Measurements from ENCODE around the gene NOXO1. TPM values are rescaled to one million over a fixed set of nuclear protein-coding genes. Genes with fewer than 3 reads are reported as not detected.

Gene NOXO1
- polyA plus RNA-seq, 3 donors: 0.09 TPM; not detected in 2

DNA sequence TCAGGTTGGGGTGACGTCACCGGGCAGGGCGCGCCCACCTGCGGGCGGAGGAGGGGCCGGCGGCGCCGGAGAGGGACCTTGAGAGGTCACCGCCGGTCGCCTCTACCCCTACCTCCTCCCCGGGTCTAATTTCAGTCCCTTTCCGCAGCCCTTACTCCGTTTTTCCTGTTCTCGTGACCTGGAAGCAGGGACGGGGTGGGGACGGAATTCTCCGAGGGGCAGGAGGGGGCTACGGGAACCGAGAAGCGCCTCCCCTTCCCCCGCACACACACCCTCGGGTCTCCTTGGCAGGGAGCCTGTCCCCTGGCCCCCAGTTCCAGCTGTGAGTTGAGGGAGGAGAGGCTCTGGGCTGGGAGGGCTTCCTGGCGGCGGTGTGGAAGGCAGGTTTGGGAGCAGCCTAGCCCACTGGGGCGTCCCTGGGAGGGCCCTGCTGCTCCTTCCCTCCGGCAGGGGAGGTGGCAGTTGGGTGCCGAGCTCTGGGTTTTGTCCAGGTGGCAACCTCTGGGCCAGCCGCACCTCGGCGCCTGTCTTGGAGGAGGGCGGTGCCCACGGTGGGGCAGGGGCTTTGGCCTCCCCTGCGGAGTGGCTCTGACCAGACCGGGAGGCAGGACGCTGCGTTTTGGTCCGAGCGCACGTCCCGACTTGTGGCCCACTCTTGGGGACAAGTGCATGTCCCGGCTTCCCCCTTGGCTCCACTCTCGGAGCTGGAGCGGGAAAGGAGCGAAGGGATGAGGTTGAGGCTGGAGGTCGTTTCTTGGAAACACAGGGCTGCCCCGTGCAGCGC, 9.3 kb upstream of the NOXO1 start:
- no peak for DNase-seq
- Histone ChIP-seq H3K4me3 (replicated peaks in 1 of 3; ENCODE audit: low read depth in 2 of 3, low read length in 3 of 3) (peak overlapping the region in 1 of 3 experiments; percentile 17), H3K4me2 (replicated peaks; ENCODE audit: extremely low read depth, low read length, poor library complexity, severe bottlenecking) (peak overlapping the region; percentile 34), H3K36me3 (replicated peaks in 1 of 2; ENCODE audit: control insufficient read depth in 1 of 2, insufficient read depth in 2 of 2, low read length in 2 of 2) (peaks cover 11 to 15% of the 10 kb centered on the region in 2 donors), H4K20me1 (ENCODE audit: insufficient read depth, low read length) (peaks cover 2% of the 10 kb centered on the region), H3K27ac (ENCODE audit: low read depth in 1 of 2, low read length in 2 of 2) (no peak overlapping the region), H3K4me1 (ENCODE audit: control insufficient read depth in 1 of 2, insufficient read depth in 2 of 2, low read length in 2 of 2) (peaks cover 18% of the 10 kb centered on the region in 2 donors), H3K9me3 (replicated peaks in 1 of 2; ENCODE audit: control insufficient read depth in 1 of 2, insufficient read depth in 1 of 2, low read length in 2 of 2) (peaks cover 7 to 8% of the 10 kb centered on the region in 2 donors), H3K27me3 (ENCODE audit: control insufficient read depth in 2 of 2, insufficient read depth in 2 of 2, low read length in 2 of 2) (peaks cover 20 to 33% of the 10 kb centered on the region in 2 donors), H2AFZ (ENCODE audit: insufficient read depth, low read depth, low read length, poor library complexity, severe bottlenecking) (peak overlapping the region; percentile 54), H3K9ac (ENCODE audit: insufficient read depth, low read length, poor library complexity, severe bottlenecking) (peak overlapping the region; percentile 19), H3K79me2 (ENCODE audit: insufficient read depth, low read length) (no peaks in the 10 kb centered on the region)
- H3K27ac Mint-ChIP-seq: peak overlapping the region in 1 of 7 donors; percentile 69
- H3K4me1 Mint-ChIP-seq: peaks cover 15% of the 10 kb centered on the region
- intact Hi-C loops (cut with micrococcal nuclease): no loop called here
- WGBS (ENCODE audit: insufficient coverage): 3% methylated on average over 35 of the region's 50 CpGs
- TF ChIP-seq, protein P1, sequence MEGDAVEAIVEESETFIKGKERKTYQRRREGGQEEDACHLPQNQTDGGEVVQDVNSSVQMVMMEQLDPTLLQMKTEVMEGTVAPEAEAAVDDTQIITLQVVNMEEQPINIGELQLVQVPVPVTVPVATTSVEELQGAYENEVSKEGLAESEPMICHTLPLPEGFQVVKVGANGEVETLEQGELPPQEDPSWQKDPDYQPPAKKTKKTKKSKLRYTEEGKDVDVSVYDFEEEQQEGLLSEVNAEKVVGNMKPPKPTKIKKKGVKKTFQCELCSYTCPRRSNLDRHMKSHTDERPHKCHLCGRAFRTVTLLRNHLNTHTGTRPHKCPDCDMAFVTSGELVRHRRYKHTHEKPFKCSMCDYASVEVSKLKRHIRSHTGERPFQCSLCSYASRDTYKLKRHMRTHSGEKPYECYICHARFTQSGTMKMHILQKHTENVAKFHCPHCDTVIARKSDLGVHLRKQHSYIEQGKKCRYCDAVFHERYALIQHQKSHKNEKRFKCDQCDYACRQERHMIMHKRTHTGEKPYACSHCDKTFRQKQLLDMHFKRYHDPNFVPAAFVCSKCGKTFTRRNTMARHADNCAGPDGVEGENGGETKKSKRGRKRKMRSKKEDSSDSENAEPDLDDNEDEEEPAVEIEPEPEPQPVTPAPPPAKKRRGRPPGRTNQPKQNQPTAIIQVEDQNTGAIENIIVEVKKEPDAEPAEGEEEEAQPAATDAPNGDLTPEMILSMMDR (IDR thresholded peaks at IDR 0.05): no peak
- H3K9me3 Mint-ChIP-seq: peaks cover 0 to 16% (median 11%) of the 10 kb centered on the region in 7 donors
- peaks cover 25 to 29% of the 10 kb centered on the region in 2 donors for H3K36me3 Mint-ChIP-seq
- peak overlapping the region; percentile 27 to 79 for H3K4me3 Mint-ChIP-seq
- H3K27me3 Mint-ChIP-seq (ENCODE audit: low read depth in 3 of 3): peaks cover 35 to 52% (median 42%) of the 10 kb centered on the region in 3 donors

DNA sequence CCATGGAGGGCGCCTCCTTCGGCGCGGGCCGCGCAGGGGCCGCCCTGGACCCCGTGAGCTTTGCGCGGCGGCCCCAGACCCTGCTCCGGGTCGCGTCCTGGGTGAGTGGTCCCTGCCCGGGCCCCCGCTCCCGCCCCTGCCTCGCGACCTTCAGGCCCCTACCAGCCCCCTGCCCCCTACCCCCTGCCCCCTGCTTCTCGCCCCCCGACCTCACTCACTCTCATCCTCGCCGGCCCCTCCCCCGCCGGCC, 8.8 kb upstream of the NOXO1 start:
- Histone ChIP-seq H3K4me3 (replicated peaks in 1 of 3; ENCODE audit: low read depth in 2 of 3, low read length in 3 of 3) (no peak overlapping the region), H3K27ac (ENCODE audit: low read depth in 1 of 2, low read length in 2 of 2) (no peak overlapping the region), H3K9ac (ENCODE audit: insufficient read depth, low read length, poor library complexity, severe bottlenecking) (no peak overlapping the region), H4K20me1 (ENCODE audit: insufficient read depth, low read length) (peaks cover 2% of the 10 kb centered on the region), H2AFZ (ENCODE audit: insufficient read depth, low read depth, low read length, poor library complexity, severe bottlenecking) (no peak overlapping the region), H3K36me3 (replicated peaks in 1 of 2; ENCODE audit: control insufficient read depth in 1 of 2, insufficient read depth in 2 of 2, low read length in 2 of 2) (peaks cover 12 to 18% of the 10 kb centered on the region in 2 donors), H3K4me2 (replicated peaks; ENCODE audit: extremely low read depth, low read length, poor library complexity, severe bottlenecking) (peak overlapping the region; percentile 34), H3K79me2 (ENCODE audit: insufficient read depth, low read length) (no peaks in the 10 kb centered on the region), H3K27me3 (ENCODE audit: control insufficient read depth in 2 of 2, insufficient read depth in 2 of 2, low read length in 2 of 2) (peaks cover 20 to 33% of the 10 kb centered on the region in 2 donors), H3K4me1 (ENCODE audit: control insufficient read depth in 1 of 2, insufficient read depth in 2 of 2, low read length in 2 of 2) (peaks cover 23% of the 10 kb centered on the region in 2 donors), H3K9me3 (replicated peaks in 1 of 2; ENCODE audit: control insufficient read depth in 1 of 2, insufficient read depth in 1 of 2, low read length in 2 of 2) (peaks cover 7 to 8% of the 10 kb centered on the region in 2 donors)
- TF ChIP-seq, protein P1 (IDR thresholded peaks at IDR 0.05): no peak
- peaks cover 0 to 16% (median 11%) of the 10 kb centered on the region in 7 donors for H3K9me3 Mint-ChIP-seq
- H3K36me3 Mint-ChIP-seq: peaks cover 25 to 26% of the 10 kb centered on the region in 2 donors
- H3K4me1 Mint-ChIP-seq: peaks cover 20% of the 10 kb centered on the region
- no peak overlapping the region for H3K27ac Mint-ChIP-seq
- H3K27me3 Mint-ChIP-seq (ENCODE audit: low read depth in 3 of 3): peaks cover 35 to 52% (median 42%) of the 10 kb centered on the region in 3 donors
- DNase-seq: no peak
- 3% methylated on average over 11 of the region's 25 CpGs for WGBS (ENCODE audit: insufficient coverage)
- H3K4me3 Mint-ChIP-seq: no peak overlapping the region
- intact Hi-C loops (cut with micrococcal nuclease): no loop called here
